ENCODE results near the gene TIAM1. TPM values are rescaled to one million over a fixed set of nuclear protein-coding genes. Genes with fewer than 3 reads are reported as not detected.
A peak's percentile ranks its signal among the peaks of the same experiment; 100 is the strongest.

Gene TIAM1
- total RNA-seq, 1 donor from 2014 or later, result 16.7 TPM

GRCh38 chr21:31072533-31072932 is 271.5 kb downstream of the TIAM1 start:
- H3K4me3 Mint-ChIP-seq (ENCODE audit: unreplicated experiment), result no peak overlapping the region
- H3K27me3 Mint-ChIP-seq (ENCODE audit: unreplicated experiment), result peaks cover 21% of the 10 kb centered on the region
- TF ChIP-seq, protein P1, sequence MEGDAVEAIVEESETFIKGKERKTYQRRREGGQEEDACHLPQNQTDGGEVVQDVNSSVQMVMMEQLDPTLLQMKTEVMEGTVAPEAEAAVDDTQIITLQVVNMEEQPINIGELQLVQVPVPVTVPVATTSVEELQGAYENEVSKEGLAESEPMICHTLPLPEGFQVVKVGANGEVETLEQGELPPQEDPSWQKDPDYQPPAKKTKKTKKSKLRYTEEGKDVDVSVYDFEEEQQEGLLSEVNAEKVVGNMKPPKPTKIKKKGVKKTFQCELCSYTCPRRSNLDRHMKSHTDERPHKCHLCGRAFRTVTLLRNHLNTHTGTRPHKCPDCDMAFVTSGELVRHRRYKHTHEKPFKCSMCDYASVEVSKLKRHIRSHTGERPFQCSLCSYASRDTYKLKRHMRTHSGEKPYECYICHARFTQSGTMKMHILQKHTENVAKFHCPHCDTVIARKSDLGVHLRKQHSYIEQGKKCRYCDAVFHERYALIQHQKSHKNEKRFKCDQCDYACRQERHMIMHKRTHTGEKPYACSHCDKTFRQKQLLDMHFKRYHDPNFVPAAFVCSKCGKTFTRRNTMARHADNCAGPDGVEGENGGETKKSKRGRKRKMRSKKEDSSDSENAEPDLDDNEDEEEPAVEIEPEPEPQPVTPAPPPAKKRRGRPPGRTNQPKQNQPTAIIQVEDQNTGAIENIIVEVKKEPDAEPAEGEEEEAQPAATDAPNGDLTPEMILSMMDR (IDR thresholded peaks at IDR 0.05), result no peak
- H3K36me3 Mint-ChIP-seq (ENCODE audit: unreplicated experiment), result no peaks in the 10 kb centered on the region
- DNase-seq (ENCODE audit: extremely low spot score, unreplicated experiment), result peak; percentile 30
- H3K4me1 Mint-ChIP-seq (ENCODE audit: unreplicated experiment), result no peaks in the 10 kb centered on the region
- H3K9me3 Mint-ChIP-seq (ENCODE audit: unreplicated experiment), result no peaks in the 10 kb centered on the region
- H3K27ac Mint-ChIP-seq (ENCODE audit: unreplicated experiment), result no peak overlapping the region
